WTC11 (cell line): ENCODE data around the gene GPR34. TPM values are rescaled to one million over a fixed set of nuclear protein-coding genes. Genes with fewer than 3 reads are reported as not detected.

ENCODE experiments used
- ATAC-seq: fragments of 200-7000 bp; cut with Tn5 transposase; 2 replicates; pipeline ENCODE4 v1.10.0; 2021; ENCODE audit warnings: mild to moderate bottlenecking, moderate library complexity
- CTCF ChIA-PET: fragments of 300-600 bp; sonication (Branson Sonifier 250); formaldehyde crosslinking; loops from one replicate; lab custom pipeline; 2021; ENCODE audit warnings: antibody characterized with exemption; lab: Charles Lee
- POLR2A ChIA-PET: fragments of 350-600 bp; sonication (Branson Sonifier 250); formaldehyde crosslinking; loops from one replicate; lab custom pipeline; 2021; ENCODE audit warnings: antibody characterized with exemption; lab: Charles Lee
- DNase-seq: peaks from one replicate; pipeline ENCODE4 v3.0.0; 2021; ENCODE audit warnings: low spot score
- H3K27ac Mint-ChIP-seq: 2 replicates; pipeline ENCODE4 v1.8.0; 2021; ENCODE audit warnings: mixed read lengths
- H3K27me3 Mint-ChIP-seq: 2 replicates; pipeline ENCODE4 v1.8.0; 2021; ENCODE audit warnings: low read depth, mild to moderate bottlenecking, moderate library complexity, mixed read lengths
- H3K36me3 Mint-ChIP-seq: 2 replicates; pipeline ENCODE4 v1.8.0; 2021; ENCODE audit warnings: mixed read lengths
- H3K4me1 Mint-ChIP-seq: 2 replicates; pipeline ENCODE4 v1.8.0; 2022; ENCODE audit warnings: mixed read lengths
- H3K4me3 Mint-ChIP-seq: 2 replicates; pipeline ENCODE4 v1.8.0; 2021; ENCODE audit warnings: mild to moderate bottlenecking, moderate library complexity, mixed read lengths
- H3K9me3 Mint-ChIP-seq: 2 replicates; pipeline ENCODE4 v1.8.0; 2021; ENCODE audit warnings: mixed read lengths
- AFF4 ChIP-seq: sonication (generic); formaldehyde crosslinking; IDR thresholded peaks from 2 replicates; pipeline ENCODE4 v1.8.1; 2023; ENCODE audit warnings: mild to moderate bottlenecking, missing genetic modification reagents, borderline replicate concordance
- ATF2 ChIP-seq: sonication (generic); formaldehyde crosslinking; IDR thresholded peaks from 2 replicates; pipeline ENCODE4 v1.8.1; 2022; ENCODE audit warnings: low read depth, missing genetic modification reagents, borderline replicate concordance
- CTCF ChIP-seq: fragments of 200-600 bp; IDR thresholded peaks from 2 replicates; pipeline ENCODE4 v1.8.0; 2022; ENCODE audit warnings: antibody characterized with exemption
- FOXP1 ChIP-seq: sonication (generic); formaldehyde crosslinking; IDR thresholded peaks from 2 replicates; pipeline ENCODE4 v1.8.0; 2022; ENCODE audit warnings: missing genetic modification reagents, mild to moderate bottlenecking, moderate library complexity, borderline replicate concordance
- NFATC4 ChIP-seq: fragments of 250-450 bp; sonication (Bioruptor Pico); IDR thresholded peaks from 2 replicates; pipeline ENCODE4 v1.9.0; 2021; ENCODE audit warnings: mild to moderate bottlenecking
- NR3C1 ChIP-seq: sonication (generic); formaldehyde crosslinking; conservative IDR thresholded peaks from 2 replicates; pipeline ENCODE4 v1.8.1; 2023; ENCODE audit warnings: low read depth, mild to moderate bottlenecking, missing genetic modification reagents
- SP1 ChIP-seq: sonication (generic); formaldehyde crosslinking; conservative IDR thresholded peaks from 2 replicates; pipeline ENCODE4 v1.8.1; 2022; ENCODE audit warnings: missing genetic modification reagents
- ZNF232 ChIP-seq: sonication (generic); formaldehyde crosslinking; IDR thresholded peaks from 2 replicates; pipeline ENCODE4 v1.8.0; 2022; ENCODE audit warnings: mild to moderate bottlenecking, missing genetic modification reagents
- ZNF425 ChIP-seq: fragments of 250-450 bp; sonication (Bioruptor Pico); conservative IDR thresholded peaks from 2 replicates; pipeline ENCODE4 v1.9.0; 2021; ENCODE audit warnings: mild to moderate bottlenecking
- total RNA-seq: library from RNA; stranded (reverse); gene quantifications from 3 replicates; pipeline ENCODE4 v1.2.3, GENCODE V29; 2021

Gene GPR34
- total RNA-seq, 1 experiment from 2014 or later = not detected

- TF ChIP-seq FOXP1 (no peak), NR3C1 (CRISPR knock-in tag) (no peak), ZNF232 (no peak), CTCF (no peak), AFF4 (CRISPR knock-in tag) (no peak)
These were observed 938 bp downstream of the GPR34 start (continued) for GRCh38 chrX:41689711-41690110.

GRCh38 chrX:41692162-41692749 lies 3.5 kb downstream of the GPR34 start:
- H3K4me1 Mint-ChIP-seq = peaks cover 7% of the 10 kb centered on the region
- ChIA-PET POLR2A (no interaction called here), CTCF (no interaction called here)
- no peaks in the 10 kb centered on the region for H3K27me3 Mint-ChIP-seq
- no peaks in the 10 kb centered on the region for H3K9me3 Mint-ChIP-seq
- no peak overlapping the region for H3K4me3 Mint-ChIP-seq
- H3K27ac Mint-ChIP-seq = no peak overlapping the region
- TF ChIP-seq SP1 (CRISPR knock-in tag) (no peak), NFATC4 (CRISPR knock-in tag) (no peak), NR3C1 (CRISPR knock-in tag) (no peak), ATF2 (no peak), ZNF425 (CRISPR knock-in tag) (no peak), AFF4 (CRISPR knock-in tag) (no peak)
- DNase-seq = no peak
- no peak for ATAC-seq
- peaks cover 1% of the 10 kb centered on the region; the same call in 1 of the 2 replicates for H3K36me3 Mint-ChIP-seq
